K562 (cell line): Measurements from ENCODE around the gene SMIM22. TPM values are rescaled to one million over a fixed set of nuclear protein-coding genes. Genes with fewer than 3 reads are reported as not detected.
A peak's percentile ranks its signal among the peaks of the same experiment; 100 is the strongest.

Experiments used
- ARHGAP35 ChIP-seq: fragments of 450-650 bp; IDR thresholded peaks from 2 replicates; pipeline ENCODE4 v1.6.1; 2018; ENCODE audit not compliant: partially characterized antibody
- CEBPB ChIP-seq: fragments of 450-650 bp; IDR thresholded peaks from 2 replicates; pipeline ENCODE4 v1.6.1; 2016; ENCODE audit warnings: missing genetic modification characterization, missing compliant biosample characterization
- EGR1 ChIP-seq: fragments of 450-650 bp; conservative IDR thresholded peaks from 2 replicates; pipeline ENCODE4 v1.6.1; 2017; ENCODE audit warnings: mild to moderate bottlenecking
- HNRNPLL ChIP-seq: fragments of 200-400 bp; formaldehyde crosslinking; IDR thresholded peaks from 2 replicates; pipeline ENCODE4 v1.6.1; 2017; ENCODE audit warnings: low read length, low read depth, mild to moderate bottlenecking; ENCODE audit not compliant: poor library complexity, severe bottlenecking
- JUN ChIP-seq, 2 experiments: sonication (generic) in 1 of 2; formaldehyde crosslinking in 1 of 2; IDR thresholded peaks; 2 replicates each; pipeline versions ENCODE4 v1.6.1 to v1.8.0; 2012 to 2022; ENCODE audit warnings: borderline replicate concordance in 2 of 2, mild to moderate bottlenecking in 2 of 2, improper control_type of control experiment in 1 of 2, low read depth in 1 of 2, low read length in 1 of 2, missing genetic modification reagents in 1 of 2
- KAT2B ChIP-seq: IDR thresholded peaks from one replicate; pipeline ENCODE4 v1.6.1; 2012; ENCODE audit warnings: low read depth, mild to moderate bottlenecking, control low read depth, inconsistent platforms, low read length, moderate library complexity
- MTA3 ChIP-seq: fragments of 450-650 bp; formaldehyde crosslinking; IDR thresholded peaks from 2 replicates; pipeline ENCODE4 v1.6.1; 2017; ENCODE audit warnings: mild to moderate bottlenecking, borderline replicate concordance
- NCOA6 ChIP-seq: fragments of 450-650 bp; IDR thresholded peaks from 2 replicates; pipeline ENCODE4 v1.6.1; 2017; ENCODE audit warnings: mild to moderate bottlenecking
- NR3C1 ChIP-seq: sonication (generic); formaldehyde crosslinking; IDR thresholded peaks from 2 replicates; pipeline ENCODE4 v1.8.1; 2022; ENCODE audit warnings: missing genetic modification reagents
- POLR2AphosphoS5 ChIP-seq: IDR thresholded peaks from 2 replicates; pipeline ENCODE4 v1.6.1; 2011; ENCODE audit warnings: mild to moderate bottlenecking, low read depth, low read length, moderate library complexity; ENCODE audit not compliant: control insufficient read depth, insufficient read depth
- POLR3A ChIP-seq: IDR thresholded peaks from 2 replicates; pipeline ENCODE4 v1.6.1; 2011; ENCODE audit warnings: borderline replicate concordance, mild to moderate bottlenecking, moderate library complexity; ENCODE audit not compliant: insufficient read length, insufficient read depth; ENCODE audit errors: extremely low read depth
- RBFOX2 ChIP-seq: fragments of 200-400 bp; formaldehyde crosslinking; IDR thresholded peaks from 2 replicates; pipeline ENCODE4 v1.6.1; 2017; ENCODE audit warnings: low read depth, mild to moderate bottlenecking, low read length, moderate library complexity
- RFX7 ChIP-seq: fragments of 250-450 bp; sonication (Bioruptor Pico); IDR thresholded peaks from 2 replicates; pipeline ENCODE4 v1.5.1; 2021; ENCODE audit warnings: mild to moderate bottlenecking
- RHOXF2B ChIP-seq: fragments of 250-450 bp; sonication (Bioruptor Pico); conservative IDR thresholded peaks from 2 replicates; pipeline ENCODE4 v1.5.1; 2021
- SOX6 ChIP-seq: fragments of 450-650 bp; IDR thresholded peaks from 2 replicates; pipeline ENCODE4 v1.6.1; 2014; ENCODE audit warnings: mild to moderate bottlenecking
- SRF ChIP-seq, 2 experiments: fragments of 250-450, 450-650 bp in 1 of 2; sonication (Bioruptor Pico) in 1 of 2; sonication (generic) in 1 of 2; formaldehyde crosslinking; IDR thresholded peaks; 2 replicates each; pipeline versions ENCODE4 v1.5.0 to v1.5.1; 2020 to 2022; ENCODE audit warnings: mild to moderate bottlenecking in 1 of 2, missing genetic modification reagents in 1 of 2
- TARDBP ChIP-seq: fragments of 450-650 bp; IDR thresholded peaks from 2 replicates; pipeline ENCODE4 v1.6.1; 2016
- TCF7 ChIP-seq: sonication (generic); IDR thresholded peaks from 2 replicates; pipeline ENCODE4 v1.6.1; 2016; ENCODE audit warnings: antibody characterized with exemption, borderline replicate concordance
- XRCC4 ChIP-seq: IDR thresholded peaks from one replicate; pipeline ENCODE4 v1.6.1; 2011; ENCODE audit not compliant: insufficient read depth, insufficient read length; ENCODE audit errors: extremely low read depth
- XRCC5 ChIP-seq: fragments of 200-400 bp; formaldehyde crosslinking; IDR thresholded peaks from 2 replicates; pipeline ENCODE4 v1.6.1; 2017; ENCODE audit warnings: low read depth, mild to moderate bottlenecking, low read length
- ZBTB17 ChIP-seq: fragments of 450-650 bp; formaldehyde crosslinking; IDR thresholded peaks from 2 replicates; pipeline ENCODE4 v1.4.0; 2020; ENCODE audit warnings: mild to moderate bottlenecking
- ZNF354B ChIP-seq: fragments of 250-450 bp; sonication (Bioruptor Pico); IDR thresholded peaks from 2 replicates; pipeline ENCODE4 v1.4.0; 2020
- ZNF668 ChIP-seq: fragments of 250-450 bp; sonication (Bioruptor Pico); IDR thresholded peaks from 2 replicates; pipeline ENCODE4 v1.8.0; 2022; ENCODE audit warnings: mild to moderate bottlenecking, inconsistent platforms
- ZNF785 ChIP-seq: fragments of 250-450 bp; sonication (Bioruptor Pico); IDR thresholded peaks from 2 replicates; pipeline ENCODE4 v1.4.0; 2020; ENCODE audit warnings: mild to moderate bottlenecking
- polyA plus RNA-seq, 8 experiments: library from polyadenylated mRNA; depleted of rRNA in 4 of 8; stranded (reverse) in 5 of 8; unstranded in 3 of 8; fragments of >200 nt; fragmentation: Nextera tagmentation in 2 of 8; fragmentation: Illumina TruSeq in 1 of 8; extraction: Ambion mirVana in 2 of 8; extraction: Trizol in 1 of 8; gene quantifications; 2 replicates each; pipeline versions ENCODE4 v1.2.1 to v1.2.3, GENCODE V29; 2011 to 2014; ENCODE audit warnings: inconsistent platforms in 1 of 8, missing spikeins in 1 of 8
- total RNA-seq, 7 experiments: library from RNA; depleted of rRNA in 6 of 7; stranded (reverse); fragments of >200 nt in 6 of 7; fragmentation: Illumina TruSeq in 2 of 7; extraction: Trizol in 2 of 7; gene quantifications; 2 replicates each; pipeline versions ENCODE4 v1.2.1 to v1.2.3, GENCODE V29; 2011 to 2021; ENCODE audit warnings: low replicate concordance in 1 of 7
- TF ChIP-seq, protein P1 (sequence below): fragments of 450-650 bp; formaldehyde crosslinking; IDR thresholded peaks from 2 replicates; pipeline ENCODE4 v1.4.0; 2020; ENCODE audit warnings: mild to moderate bottlenecking, moderate library complexity
- TF ChIP-seq, protein P2 (sequence below): fragments of 250-450 bp; sonication (Bioruptor Pico); IDR thresholded peaks from 2 replicates; pipeline ENCODE4 v1.8.0; 2022; ENCODE audit warnings: moderate library complexity, mild to moderate bottlenecking, inconsistent platforms
- TF ChIP-seq, protein P3 (sequence below), 2 experiments: fragments of 450-650 bp; IDR thresholded peaks; 2 replicates each; pipeline ENCODE4 v1.6.1; 2016

The SMIM22 gene
- total and polyA plus RNA-seq, 9 of the 15 experiments (the other 6 are each of a cell fraction or from before 2014, with no cell fraction given), result not detected

DNA sequence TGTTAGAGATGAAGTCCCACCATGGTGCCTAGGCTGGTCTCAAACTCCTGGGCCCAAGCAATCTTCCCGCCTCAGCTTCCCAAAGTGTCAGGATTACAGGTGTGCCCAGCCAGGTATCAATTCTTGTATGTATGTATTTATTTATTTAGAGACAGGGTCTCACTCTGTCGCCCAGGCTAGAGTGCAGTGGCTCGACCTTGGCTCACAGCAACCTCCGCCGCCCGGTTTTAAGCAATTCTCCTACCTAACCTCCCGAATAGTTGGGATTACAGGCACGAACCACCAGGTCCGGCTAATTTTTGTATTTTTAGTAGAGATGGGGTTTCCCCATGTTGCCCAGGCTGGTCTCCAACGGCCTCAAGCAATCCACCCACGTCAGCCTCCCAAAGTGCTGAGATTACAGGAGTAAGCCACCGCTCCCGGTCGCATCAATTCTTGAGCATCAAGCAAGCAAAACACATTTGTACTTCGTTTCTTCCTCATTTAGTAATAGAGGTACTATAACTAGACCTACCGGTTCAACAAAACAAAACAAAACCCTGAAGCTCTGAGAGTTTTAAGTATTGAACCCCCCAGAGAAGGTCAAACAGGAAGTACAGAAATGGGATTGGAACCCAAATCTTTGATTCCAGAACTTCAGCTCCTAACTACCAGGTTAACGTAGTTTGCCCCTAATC, 27.2 kb upstream of the SMIM22 start (continued):
- TF ChIP-seq POLR2AphosphoS5, result no peak
- no peak for TF ChIP-seq SOX6
- no peak for TF ChIP-seq HNRNPLL
- TF ChIP-seq TCF7, result no peak
- TF ChIP-seq XRCC4, result no peak
- no peak for TF ChIP-seq ARHGAP35
- TF ChIP-seq, protein P1, sequence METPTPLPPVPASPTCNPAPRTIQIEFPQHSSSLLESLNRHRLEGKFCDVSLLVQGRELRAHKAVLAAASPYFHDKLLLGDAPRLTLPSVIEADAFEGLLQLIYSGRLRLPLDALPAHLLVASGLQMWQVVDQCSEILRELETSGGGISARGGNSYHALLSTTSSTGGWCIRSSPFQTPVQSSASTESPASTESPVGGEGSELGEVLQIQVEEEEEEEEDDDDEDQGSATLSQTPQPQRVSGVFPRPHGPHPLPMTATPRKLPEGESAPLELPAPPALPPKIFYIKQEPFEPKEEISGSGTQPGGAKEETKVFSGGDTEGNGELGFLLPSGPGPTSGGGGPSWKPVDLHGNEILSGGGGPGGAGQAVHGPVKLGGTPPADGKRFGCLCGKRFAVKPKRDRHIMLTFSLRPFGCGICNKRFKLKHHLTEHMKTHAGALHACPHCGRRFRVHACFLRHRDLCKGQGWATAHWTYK (CRISPR knock-in tag), result no peak
- no peak for TF ChIP-seq RFX7 (CRISPR knock-in tag)
- TF ChIP-seq KAT2B, result no peak
- no peak for TF ChIP-seq ZNF354B (CRISPR knock-in tag)
- TF ChIP-seq ZBTB17, result no peak
- TF ChIP-seq RBFOX2, result no peak
- no peak for TF ChIP-seq ZNF785
- TF ChIP-seq, protein P2, sequence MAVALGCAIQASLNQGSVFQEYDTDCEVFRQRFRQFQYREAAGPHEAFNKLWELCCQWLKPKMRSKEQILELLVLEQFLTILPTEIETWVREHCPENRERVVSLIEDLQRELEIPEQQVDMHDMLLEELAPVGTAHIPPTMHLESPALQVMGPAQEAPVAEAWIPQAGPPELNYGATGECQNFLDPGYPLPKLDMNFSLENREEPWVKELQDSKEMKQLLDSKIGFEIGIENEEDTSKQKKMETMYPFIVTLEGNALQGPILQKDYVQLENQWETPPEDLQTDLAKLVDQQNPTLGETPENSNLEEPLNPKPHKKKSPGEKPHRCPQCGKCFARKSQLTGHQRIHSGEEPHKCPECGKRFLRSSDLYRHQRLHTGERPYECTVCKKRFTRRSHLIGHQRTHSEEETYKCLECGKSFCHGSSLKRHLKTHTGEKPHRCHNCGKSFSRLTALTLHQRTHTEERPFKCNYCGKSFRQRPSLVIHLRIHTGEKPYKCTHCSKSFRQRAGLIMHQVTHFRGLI, result no peak
- no peak for TF ChIP-seq CEBPB (tag)
- TF ChIP-seq MTA3, result peak; percentile 31; the same call in 1 of the 2 replicates
- TF ChIP-seq NR3C1 (CRISPR knock-in tag), result no peak
- peak; percentile 69; the same call in 1 of the 2 replicates for TF ChIP-seq EGR1
- TF ChIP-seq JUN (IDR thresholded peaks at IDR 0.05; ENCODE audit: borderline replicate concordance, low read depth, low read length), result no peak
- no peak for TF ChIP-seq JUN (CRISPR knock-in tag; IDR thresholded peaks at IDR 0.05; ENCODE audit: borderline replicate concordance)
- TF ChIP-seq, protein P3, sequence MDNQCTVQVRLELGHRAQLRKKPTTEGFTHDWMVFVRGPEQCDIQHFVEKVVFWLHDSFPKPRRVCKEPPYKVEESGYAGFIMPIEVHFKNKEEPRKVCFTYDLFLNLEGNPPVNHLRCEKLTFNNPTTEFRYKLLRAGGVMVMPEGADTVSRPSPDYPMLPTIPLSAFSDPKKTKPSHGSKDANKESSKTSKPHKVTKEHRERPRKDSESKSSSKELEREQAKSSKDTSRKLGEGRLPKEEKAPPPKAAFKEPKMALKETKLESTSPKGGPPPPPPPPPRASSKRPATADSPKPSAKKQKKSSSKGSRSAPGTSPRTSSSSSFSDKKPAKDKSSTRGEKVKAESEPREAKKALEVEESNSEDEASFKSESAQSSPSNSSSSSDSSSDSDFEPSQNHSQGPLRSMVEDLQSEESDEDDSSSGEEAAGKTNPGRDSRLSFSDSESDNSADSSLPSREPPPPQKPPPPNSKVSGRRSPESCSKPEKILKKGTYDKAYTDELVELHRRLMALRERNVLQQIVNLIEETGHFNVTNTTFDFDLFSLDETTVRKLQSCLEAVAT (IDR thresholded peaks at IDR 0.05), result peak in 1 of 2 experiments; percentile 28; a peak in 1 of 4 replicates
- TF ChIP-seq ZNF668, result no peak
- no peak for TF ChIP-seq NCOA6
- TF ChIP-seq POLR3A, result no peak
- no peak for TF ChIP-seq XRCC5
- TF ChIP-seq RHOXF2B (CRISPR knock-in tag), result no peak
- TF ChIP-seq TARDBP, result 0 out of 2 replicates have a peak, but pooled peaks have one; percentile 48
- no peak for TF ChIP-seq SRF (CRISPR knock-in tag; IDR thresholded peaks at IDR 0.05)
